GM13977 (cell line): ENCODE data around the gene MACROD2.

Experiments used
- DNase-seq: peaks from one replicate; pipeline ENCODE4 v3.0.0; 2012; ENCODE audit warnings: low spot score
- CTCF ChIP-seq: IDR thresholded peaks from 2 replicates; pipeline ENCODE4 v1.5.1; 2012; ENCODE audit warnings: mild to moderate bottlenecking, control low read depth; ENCODE audit not compliant: insufficient read depth; ENCODE audit errors: extremely low read depth, missing control alignments
- in situ Hi-C: fragments of 300-500 bp; cut with MboI; formaldehyde crosslinking; loops from one replicate; pipeline ENCODE4 v1.12.0; 2022; ENCODE audit warnings: low sequenced_read_pairs, low pct_unique_long_range_greater_than_20kb, mixed read lengths, inconsistent platforms; ENCODE audit not compliant: unreplicated experiment

MACROD2 gene

GRCh38 chr20:15164726-15165125 lies 1169.4 kb downstream of the MACROD2 start:
- DNase-seq, result no peak
- no peak for TF ChIP-seq CTCF
- in situ Hi-C loops, result no loop called here

- in situ Hi-C loops, result no loop called here
- DNase-seq, result no peak
- no peak for TF ChIP-seq CTCF
These were observed 1171.4 kb downstream of the MACROD2 start for GRCh38 chr20:15166744-15167143.

- TF ChIP-seq CTCF, result no peak
- no peak for DNase-seq
- in situ Hi-C loops, result no loop called here
These were observed 1175.7 kb downstream of the MACROD2 start for GRCh38 chr20:15171016-15171415.

GRCh38 chr20:15176929-15177328 lies 1181.6 kb downstream of the MACROD2 start:
- DNase-seq, result no peak
- in situ Hi-C loops, result no loop called here
- TF ChIP-seq CTCF, result no peak

- no peak for TF ChIP-seq CTCF
- no peak for DNase-seq
- in situ Hi-C loops, result no loop called here
These were observed 1183.3 kb downstream of the MACROD2 start for GRCh38 chr20:15178581-15178980.

GRCh38 chr20:15179381-15179780 lies 1184.1 kb downstream of the MACROD2 start:
- no peak for TF ChIP-seq CTCF
- in situ Hi-C loops, result no loop called here
- DNase-seq, result no peak

- TF ChIP-seq CTCF, result no peak
- in situ Hi-C loops, result no loop called here
- DNase-seq, result no peak
These were observed 1184.5 kb downstream of the MACROD2 start for GRCh38 chr20:15179781-15180180.
